ENCODE measurements around the gene MARCHF10. TPM values are rescaled to one million over a fixed set of nuclear protein-coding genes. Genes with fewer than 3 reads are reported as not detected.
A peak's percentile ranks its signal among the peaks of the same experiment; 100 is the strongest.
"Not testable (repeated sequence)": the region's sequence is repeated elsewhere in the genome, so short reads cannot be mapped to it uniquely, and the experiment has no call there.

The MARCHF10 gene
- polyA plus RNA-seq, 1 experiment, result 0.14 TPM

DNA sequence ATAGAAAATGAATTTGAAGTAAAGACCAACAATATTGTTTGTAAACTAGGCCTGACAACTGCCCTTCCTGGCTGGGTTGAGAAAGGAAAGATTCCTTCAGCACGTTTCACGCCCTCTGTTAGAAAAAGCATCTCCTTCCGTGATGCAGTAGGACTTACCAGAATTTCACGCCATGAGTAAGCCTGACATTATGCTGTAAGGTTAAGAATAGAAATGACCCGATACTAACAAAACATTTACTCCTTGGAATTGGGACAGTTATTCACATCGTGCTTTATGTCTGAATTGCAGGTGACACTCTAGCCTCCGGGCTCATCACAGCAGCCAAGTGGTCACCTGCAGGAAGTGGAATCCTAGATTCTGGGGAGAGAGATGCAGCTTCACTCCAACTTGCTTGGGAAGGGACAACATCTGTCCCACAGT lies 17.5 kb downstream of the MARCHF10 start:
- no peaks in the 10 kb centered on the region for H3K9me3 ChIP-seq (ENCODE audit: control insufficient read depth, insufficient read depth, low read length)
- POLR2A ChIA-PET, result interaction anchor here (0.5 to 1.4 kb wide), 4 partner anchors 12 to 175 kb away, joined by 3 to 12 read pairs (median 6); no protein-coding TSS in a partner anchor
- H3K27ac ChIP-seq (ENCODE audit: low read depth, low read length), result peak overlapping the region; percentile 96
- CTCF ChIA-PET, result no interaction called here
- peak overlapping the region; percentile 36 for H3K4me3 ChIP-seq (ENCODE audit: low read depth, low read length)
- no peaks in the 10 kb centered on the region for H3K27me3 ChIP-seq (ENCODE audit: control insufficient read depth, insufficient read depth, low read length)
- DNase-seq (ENCODE audit: low read depth, low spot score), result no peak
- TF ChIP-seq, protein P1, sequence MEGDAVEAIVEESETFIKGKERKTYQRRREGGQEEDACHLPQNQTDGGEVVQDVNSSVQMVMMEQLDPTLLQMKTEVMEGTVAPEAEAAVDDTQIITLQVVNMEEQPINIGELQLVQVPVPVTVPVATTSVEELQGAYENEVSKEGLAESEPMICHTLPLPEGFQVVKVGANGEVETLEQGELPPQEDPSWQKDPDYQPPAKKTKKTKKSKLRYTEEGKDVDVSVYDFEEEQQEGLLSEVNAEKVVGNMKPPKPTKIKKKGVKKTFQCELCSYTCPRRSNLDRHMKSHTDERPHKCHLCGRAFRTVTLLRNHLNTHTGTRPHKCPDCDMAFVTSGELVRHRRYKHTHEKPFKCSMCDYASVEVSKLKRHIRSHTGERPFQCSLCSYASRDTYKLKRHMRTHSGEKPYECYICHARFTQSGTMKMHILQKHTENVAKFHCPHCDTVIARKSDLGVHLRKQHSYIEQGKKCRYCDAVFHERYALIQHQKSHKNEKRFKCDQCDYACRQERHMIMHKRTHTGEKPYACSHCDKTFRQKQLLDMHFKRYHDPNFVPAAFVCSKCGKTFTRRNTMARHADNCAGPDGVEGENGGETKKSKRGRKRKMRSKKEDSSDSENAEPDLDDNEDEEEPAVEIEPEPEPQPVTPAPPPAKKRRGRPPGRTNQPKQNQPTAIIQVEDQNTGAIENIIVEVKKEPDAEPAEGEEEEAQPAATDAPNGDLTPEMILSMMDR (IDR thresholded peaks at IDR 0.05; ENCODE audit: low read depth, low read length), result no peak

DNA sequence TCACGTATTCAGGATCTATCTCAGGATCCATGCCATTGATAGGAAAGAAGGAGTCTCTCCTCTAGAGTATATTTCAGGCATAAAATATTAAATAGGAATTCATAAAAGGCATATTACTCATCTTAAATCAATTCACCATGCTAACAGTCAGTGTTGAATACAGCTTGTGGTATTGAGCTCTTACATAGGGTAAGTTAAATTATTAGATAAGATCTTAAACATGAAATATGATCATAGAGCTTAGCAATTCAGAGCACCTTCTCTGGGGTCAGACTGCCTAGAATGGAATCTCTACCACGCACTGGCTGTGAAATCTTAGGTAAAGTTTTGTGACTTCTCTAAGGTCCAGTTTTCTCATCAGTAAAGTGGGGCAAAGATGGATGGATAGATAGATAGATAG lies 20.7 kb downstream of the MARCHF10 start:
- H3K27me3 ChIP-seq (ENCODE audit: control insufficient read depth, insufficient read depth, low read length), result no peaks in the 10 kb centered on the region
- no peak overlapping the region for H3K4me3 ChIP-seq (ENCODE audit: low read depth, low read length)
- TF ChIP-seq, protein P1 (IDR thresholded peaks at IDR 0.05; ENCODE audit: low read depth, low read length), result no peak
- no peak overlapping the region for H3K27ac ChIP-seq (ENCODE audit: low read depth, low read length)
- no peak for DNase-seq (ENCODE audit: low read depth, low spot score)
- ChIA-PET POLR2A (no interaction called here), CTCF (no interaction called here)
- H3K9me3 ChIP-seq (ENCODE audit: control insufficient read depth, insufficient read depth, low read length), result peaks cover 4% of the 10 kb centered on the region; the same call in 1 of the 2 replicates

DNA sequence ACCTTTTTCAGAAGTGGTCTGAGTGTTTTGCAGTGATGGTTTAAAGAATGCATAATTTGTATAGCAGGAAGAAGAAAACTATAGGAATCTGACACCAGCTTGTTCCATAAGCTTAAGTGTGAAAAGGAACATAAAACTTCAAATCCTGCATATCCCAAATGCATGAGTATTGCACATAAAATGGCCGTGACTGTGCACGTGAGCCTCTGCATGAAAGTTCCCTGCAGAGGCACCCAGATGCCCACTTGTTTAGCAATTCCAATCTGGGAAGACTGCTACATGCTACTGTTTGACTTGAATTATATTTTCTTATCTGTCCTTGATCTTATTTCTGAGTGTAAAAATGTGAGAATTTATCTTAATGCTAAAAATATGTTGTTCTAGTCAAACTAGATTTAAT lies 21.5 kb downstream of the MARCHF10 start:
- H3K27ac ChIP-seq (ENCODE audit: low read depth, low read length), result no peak overlapping the region
- H3K9me3 ChIP-seq (ENCODE audit: control insufficient read depth, insufficient read depth, low read length), result peaks cover 4% of the 10 kb centered on the region; the same call in 1 of the 2 replicates
- H3K27me3 ChIP-seq (ENCODE audit: control insufficient read depth, insufficient read depth, low read length), result no peaks in the 10 kb centered on the region
- ChIA-PET CTCF (no interaction called here), POLR2A (no interaction called here)
- H3K4me3 ChIP-seq (ENCODE audit: low read depth, low read length), result no peak overlapping the region
- no peak for DNase-seq (ENCODE audit: low read depth, low spot score)
- TF ChIP-seq, protein P1 (IDR thresholded peaks at IDR 0.05; ENCODE audit: low read depth, low read length), result no peak

DNA sequence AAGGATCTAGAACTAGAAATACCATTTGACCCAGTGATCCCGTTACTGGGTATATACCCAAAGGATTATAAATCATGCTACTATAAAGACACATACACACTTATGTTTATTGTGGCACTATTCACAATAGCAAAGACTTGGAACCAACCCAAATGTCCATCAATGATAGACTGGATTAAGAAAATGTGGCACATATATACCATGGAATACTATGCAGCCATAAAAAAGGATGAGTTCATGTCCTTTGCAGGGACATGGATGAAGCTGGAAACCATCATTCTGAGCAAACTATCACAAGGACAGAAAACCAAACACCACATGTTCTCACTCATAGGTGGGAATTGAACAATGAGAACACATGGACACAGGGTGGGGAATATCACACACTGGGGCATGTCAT lies 22.1 kb downstream of the MARCHF10 start:
- H3K9me3 ChIP-seq (ENCODE audit: control insufficient read depth, insufficient read depth, low read length); H3K27ac ChIP-seq (ENCODE audit: low read depth, low read length); H3K4me3 ChIP-seq (ENCODE audit: low read depth, low read length); H3K27me3 ChIP-seq (ENCODE audit: control insufficient read depth, insufficient read depth, low read length); CTCF ChIA-PET; DNase-seq (ENCODE audit: low read depth, low spot score); POLR2A ChIA-PET: not testable (repeated sequence)

DNA sequence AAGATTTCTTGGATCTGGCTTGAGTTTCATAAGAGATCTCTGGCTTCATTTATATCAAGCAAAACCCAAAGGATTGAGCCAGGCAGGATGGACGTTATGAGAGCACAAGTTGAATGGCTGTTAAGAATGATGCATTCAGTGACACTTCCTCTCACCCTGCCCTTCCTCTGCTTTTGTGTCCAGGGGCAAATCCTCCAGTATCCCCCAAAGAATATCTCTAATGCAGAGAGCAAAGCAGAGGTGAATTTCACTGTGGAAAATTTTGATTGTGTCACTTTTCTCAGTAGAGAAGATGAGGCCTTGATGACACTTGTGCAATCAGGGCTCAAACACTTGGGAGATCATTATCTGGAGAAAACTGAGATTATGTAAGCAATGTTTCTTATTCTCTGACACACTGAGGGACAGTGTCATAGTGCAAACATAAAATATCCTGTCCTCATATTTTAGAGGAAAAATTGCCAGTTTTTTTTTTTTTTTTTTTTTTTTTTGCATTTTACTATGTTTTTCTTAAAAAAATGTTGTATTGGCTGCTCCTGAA lies 25.3 kb downstream of the MARCHF10 start:
- Histone ChIP-seq H3K4me3 (ENCODE audit: low read depth, low read length) (no peak overlapping the region), H3K27ac (ENCODE audit: low read depth, low read length) (no peak overlapping the region), H3K9me3 (ENCODE audit: control insufficient read depth, insufficient read depth, low read length) (peaks cover 4% of the 10 kb centered on the region; the same call in 1 of the 2 replicates), H3K27me3 (ENCODE audit: control insufficient read depth, insufficient read depth, low read length) (no peaks in the 10 kb centered on the region)
- TF ChIP-seq, protein P1 (IDR thresholded peaks at IDR 0.05; ENCODE audit: low read depth, low read length), result no peak
- ChIA-PET POLR2A (no interaction called here), CTCF (interaction anchor here (0.6 kb wide), 1 partner anchor 418 kb away, joined by 3 read pairs; no protein-coding TSS in a partner anchor)
- no peak for DNase-seq (ENCODE audit: low read depth, low spot score)
